Activated CD8-positive, alpha-beta T cell treated with anti-CD3 and anti-CD28 coated beads for 36 hours (primary cell): ENCODE results near the gene CACNA2D2. TPM values are rescaled to one million over a fixed set of nuclear protein-coding genes. Genes with fewer than 3 reads are reported as not detected.

Source experiments
- ATAC-seq: fragments of 200-7000 bp; cut with Tn5 transposase; one replicate; pipeline ENCODE4 v1.10.0; 2021; ENCODE audit warnings: mild to moderate bottlenecking, moderate library complexity
- CTCF ChIA-PET: fragments of 350-600 bp; sonication (Branson Sonifier 250); formaldehyde crosslinking; loops from one replicate; lab custom pipeline; 2021; ENCODE audit warnings: antibody characterized with exemption; lab: Charles Lee
- POLR2A ChIA-PET: fragments of 350-600 bp; sonication (Branson Sonifier 250); formaldehyde crosslinking; loops from one replicate; lab custom pipeline; 2021; ENCODE audit warnings: antibody characterized with exemption; lab: Charles Lee
- DNase-seq: peaks from one replicate; pipeline ENCODE4 v3.0.0-alpha.2; 2020
- H3K27ac Mint-ChIP-seq: one replicate; pipeline ENCODE4 v1.8.0; 2021; ENCODE audit warnings: mild to moderate bottlenecking, mixed read lengths
- H3K27me3 Mint-ChIP-seq: one replicate; pipeline ENCODE4 v1.8.0; 2021; ENCODE audit warnings: mixed read lengths
- H3K36me3 Mint-ChIP-seq: one replicate; pipeline ENCODE4 v1.8.0; 2021; ENCODE audit warnings: low read depth, mixed read lengths
- H3K4me1 Mint-ChIP-seq: one replicate; pipeline ENCODE4 v1.8.0; 2021; ENCODE audit warnings: low read depth, mixed read lengths
- H3K4me3 Mint-ChIP-seq: one replicate; pipeline ENCODE4 v1.8.0; 2021; ENCODE audit warnings: mild to moderate bottlenecking, moderate library complexity, mixed read lengths
- H3K9me3 Mint-ChIP-seq: one replicate; pipeline ENCODE4 v1.8.0; 2021; ENCODE audit warnings: mixed read lengths
- CTCF ChIP-seq: fragments of 200-600 bp; IDR thresholded peaks from one replicate; pipeline ENCODE4 v1.8.0; 2022; ENCODE audit warnings: antibody characterized with exemption, mild to moderate bottlenecking
- intact Hi-C: fragments of 100-400 bp; cut with micrococcal nuclease; formaldehyde crosslinking; loops from one replicate; pipeline ENCODE4 v1.10.0; 2022
- total RNA-seq, 2 experiments: library from RNA; stranded (reverse); gene quantifications; one replicate each; pipeline ENCODE4 v1.2.3, GENCODE V29; 2021

Gene CACNA2D2
- total RNA-seq, 2 experiments from 2014 or later = 1.6 to 2.1 TPM

- ChIA-PET CTCF (interaction anchor here (1.0 kb wide), 1 partner anchor 42 kb away, joined by 3 read pairs; no protein-coding TSS in a partner anchor), POLR2A (no interaction called here)
- no peaks in the 10 kb centered on the region for H3K36me3 Mint-ChIP-seq
- TF ChIP-seq CTCF = peak; percentile 3
- DNase-seq (no peak), ATAC-seq (no peak)
- no peak overlapping the region for H3K27ac Mint-ChIP-seq
- no peaks in the 10 kb centered on the region for H3K9me3 Mint-ChIP-seq
- no peaks in the 10 kb centered on the region for H3K27me3 Mint-ChIP-seq
- peaks cover 6% of the 10 kb centered on the region for H3K4me1 Mint-ChIP-seq
- no peak overlapping the region for H3K4me3 Mint-ChIP-seq
- intact Hi-C loops = no loop called here
Measured at GRCh38 chr3:50388720-50389413, 114.6 kb downstream of the CACNA2D2 start.

GRCh38 chr3:50388016-50388719 is 115.3 kb downstream of the CACNA2D2 start:
- TF ChIP-seq CTCF = peak; percentile 34
- Mint-ChIP-seq H3K27me3 (no peaks in the 10 kb centered on the region), H3K9me3 (no peaks in the 10 kb centered on the region), H3K27ac (no peak overlapping the region), H3K36me3 (no peaks in the 10 kb centered on the region), H3K4me1 (peaks cover 6% of the 10 kb centered on the region), H3K4me3 (no peak overlapping the region)
- DNase-seq (no peak), ATAC-seq (no peak)
- ChIA-PET POLR2A (no interaction called here), CTCF (no interaction called here)
- intact Hi-C loops = no loop called here

GRCh38 chr3:50385754-50386153 is 117.7 kb downstream of the CACNA2D2 start:
- no peak for TF ChIP-seq CTCF
- Mint-ChIP-seq H3K27ac (no peak overlapping the region), H3K27me3 (no peaks in the 10 kb centered on the region), H3K9me3 (no peaks in the 10 kb centered on the region), H3K4me3 (no peak overlapping the region), H3K4me1 (no peaks in the 10 kb centered on the region), H3K36me3 (no peaks in the 10 kb centered on the region)
- intact Hi-C loops = no loop called here
- ATAC-seq = no peak
- no peak for DNase-seq
- CTCF ChIA-PET = no interaction called here
- POLR2A ChIA-PET = no interaction called here

GRCh38 chr3:50383750-50384149 is 119.7 kb downstream of the CACNA2D2 start:
- CTCF ChIA-PET = no interaction called here
- H3K4me3 Mint-ChIP-seq = no peak overlapping the region
- no peaks in the 10 kb centered on the region for H3K36me3 Mint-ChIP-seq
- H3K4me1 Mint-ChIP-seq = no peaks in the 10 kb centered on the region
- no peaks in the 10 kb centered on the region for H3K9me3 Mint-ChIP-seq
- ATAC-seq = no peak
- TF ChIP-seq CTCF = no peak
- DNase-seq = no peak
- H3K27ac Mint-ChIP-seq = no peak overlapping the region
- intact Hi-C loops = no loop called here
- no peaks in the 10 kb centered on the region for H3K27me3 Mint-ChIP-seq
- POLR2A ChIA-PET = no interaction called here

- Mint-ChIP-seq H3K27ac (no peak overlapping the region), H3K36me3 (no peaks in the 10 kb centered on the region), H3K4me1 (no peaks in the 10 kb centered on the region), H3K4me3 (no peak overlapping the region), H3K9me3 (no peaks in the 10 kb centered on the region), H3K27me3 (no peaks in the 10 kb centered on the region)
- no peak for ATAC-seq
- DNase-seq = no peak
- no peak for TF ChIP-seq CTCF
- ChIA-PET CTCF (no interaction called here), POLR2A (no interaction called here)
- intact Hi-C loops = no loop called here
Measured at GRCh38 chr3:50382722-50383121, 120.7 kb downstream of the CACNA2D2 start.
